Measurements from ENCODE around the gene ZBTB7C.
A peak's percentile ranks its signal among the peaks of the same experiment; 100 is the strongest.

The ZBTB7C gene

GRCh38 chr18:48007955-48008701, 401.1 kb downstream of the ZBTB7C start:
- no peak overlapping the region for H3K27ac ChIP-seq (ENCODE audit: low read depth, low read length)
- H3K4me3 ChIP-seq (ENCODE audit: low read depth in 1 of 2, low read length in 2 of 2), result peak overlapping the region; percentile 68 to 73
- no peaks in the 10 kb centered on the region for H3K27me3 ChIP-seq (ENCODE audit: control insufficient read depth in 1 of 2, insufficient read depth in 2 of 2, low read length in 2 of 2)
- no peaks in the 10 kb centered on the region for H3K36me3 ChIP-seq (ENCODE audit: insufficient read depth, low read length)
- H3K9ac ChIP-seq (ENCODE audit: low read length), result peak overlapping the region; percentile 49
- H3K4me1 ChIP-seq (ENCODE audit: insufficient read depth, low read length), result peaks cover 3% of the 10 kb centered on the region
- H3K9me3 ChIP-seq (ENCODE audit: low read length), result no peaks in the 10 kb centered on the region

- peak overlapping the region in 1 of 2 donors; percentile 73 for H3K4me3 ChIP-seq (ENCODE audit: low read depth in 1 of 2, low read length in 2 of 2)
- H3K27ac ChIP-seq (ENCODE audit: low read depth, low read length), result no peak overlapping the region
- peaks cover 3% of the 10 kb centered on the region for H3K4me1 ChIP-seq (ENCODE audit: insufficient read depth, low read length)
- no peak overlapping the region for H3K9ac ChIP-seq (ENCODE audit: low read length)
- no peaks in the 10 kb centered on the region for H3K27me3 ChIP-seq (ENCODE audit: control insufficient read depth in 1 of 2, insufficient read depth in 2 of 2, low read length in 2 of 2)
- no peaks in the 10 kb centered on the region for H3K36me3 ChIP-seq (ENCODE audit: insufficient read depth, low read length)
- H3K9me3 ChIP-seq (ENCODE audit: low read length), result no peaks in the 10 kb centered on the region
These were observed 401.8 kb downstream of the ZBTB7C start for GRCh38 chr18:48007381-48007780.

- Histone ChIP-seq H3K9ac (ENCODE audit: low read length) (no peak overlapping the region), H3K9me3 (ENCODE audit: low read length) (no peaks in the 10 kb centered on the region), H3K36me3 (ENCODE audit: insufficient read depth, low read length) (no peaks in the 10 kb centered on the region), H3K4me3 (ENCODE audit: low read depth in 1 of 2, low read length in 2 of 2) (no peak overlapping the region), H3K27ac (ENCODE audit: low read depth, low read length) (no peak overlapping the region), H3K27me3 (ENCODE audit: control insufficient read depth in 1 of 2, insufficient read depth in 2 of 2, low read length in 2 of 2) (no peaks in the 10 kb centered on the region), H3K4me1 (ENCODE audit: insufficient read depth, low read length) (peaks cover 3% of the 10 kb centered on the region)
These were observed 402.6 kb downstream of the ZBTB7C start for GRCh38 chr18:48006415-48007175.

GRCh38 chr18:48004577-48004976, 404.6 kb downstream of the ZBTB7C start:
- Histone ChIP-seq H3K27me3 (ENCODE audit: control insufficient read depth in 1 of 2, insufficient read depth in 2 of 2, low read length in 2 of 2) (no peaks in the 10 kb centered on the region), H3K9ac (ENCODE audit: low read length) (no peak overlapping the region), H3K27ac (ENCODE audit: low read depth, low read length) (no peak overlapping the region), H3K4me1 (ENCODE audit: insufficient read depth, low read length) (peaks cover 3% of the 10 kb centered on the region), H3K4me3 (ENCODE audit: low read depth in 1 of 2, low read length in 2 of 2) (no peak overlapping the region), H3K9me3 (ENCODE audit: low read length) (no peaks in the 10 kb centered on the region), H3K36me3 (ENCODE audit: insufficient read depth, low read length) (no peaks in the 10 kb centered on the region)

- Histone ChIP-seq H3K9me3 (ENCODE audit: low read length) (no peaks in the 10 kb centered on the region), H3K27me3 (ENCODE audit: control insufficient read depth in 1 of 2, insufficient read depth in 2 of 2, low read length in 2 of 2) (no peaks in the 10 kb centered on the region), H3K4me3 (ENCODE audit: low read depth in 1 of 2, low read length in 2 of 2) (no peak overlapping the region), H3K4me1 (ENCODE audit: insufficient read depth, low read length) (peaks cover 3% of the 10 kb centered on the region), H3K36me3 (ENCODE audit: insufficient read depth, low read length) (no peaks in the 10 kb centered on the region), H3K9ac (ENCODE audit: low read length) (no peak overlapping the region), H3K27ac (ENCODE audit: low read depth, low read length) (no peak overlapping the region)
These were observed 405.5 kb downstream of the ZBTB7C start for GRCh38 chr18:48003426-48004349.

- Histone ChIP-seq H3K9me3 (ENCODE audit: low read length) (no peaks in the 10 kb centered on the region), H3K9ac (ENCODE audit: low read length) (no peak overlapping the region), H3K36me3 (ENCODE audit: insufficient read depth, low read length) (no peaks in the 10 kb centered on the region), H3K27me3 (ENCODE audit: control insufficient read depth in 1 of 2, insufficient read depth in 2 of 2, low read length in 2 of 2) (no peaks in the 10 kb centered on the region), H3K4me3 (ENCODE audit: low read depth in 1 of 2, low read length in 2 of 2) (no peak overlapping the region), H3K4me1 (ENCODE audit: insufficient read depth, low read length) (peaks cover 3% of the 10 kb centered on the region), H3K27ac (ENCODE audit: low read depth, low read length) (no peak overlapping the region)
These were observed 406.2 kb downstream of the ZBTB7C start for GRCh38 chr18:48002933-48003365.

GRCh38 chr18:48000701-48001100, 408.5 kb downstream of the ZBTB7C start:
- no peaks in the 10 kb centered on the region for H3K27me3 ChIP-seq (ENCODE audit: control insufficient read depth in 1 of 2, insufficient read depth in 2 of 2, low read length in 2 of 2)
- H3K36me3 ChIP-seq (ENCODE audit: insufficient read depth, low read length), result no peaks in the 10 kb centered on the region
- peaks cover 3% of the 10 kb centered on the region for H3K4me1 ChIP-seq (ENCODE audit: insufficient read depth, low read length)
- H3K9ac ChIP-seq (ENCODE audit: low read length), result no peak overlapping the region
- H3K4me3 ChIP-seq (ENCODE audit: low read depth in 1 of 2, low read length in 2 of 2), result no peak overlapping the region
- H3K9me3 ChIP-seq (ENCODE audit: low read length), result peaks cover 3% of the 10 kb centered on the region
- no peak overlapping the region for H3K27ac ChIP-seq (ENCODE audit: low read depth, low read length)

GRCh38 chr18:47999801-48000248, 409.4 kb downstream of the ZBTB7C start:
- Histone ChIP-seq H3K4me1 (ENCODE audit: insufficient read depth, low read length) (peaks cover 3% of the 10 kb centered on the region), H3K27ac (ENCODE audit: low read depth, low read length) (no peak overlapping the region), H3K9me3 (ENCODE audit: low read length) (peaks cover 3% of the 10 kb centered on the region), H3K27me3 (ENCODE audit: control insufficient read depth in 1 of 2, insufficient read depth in 2 of 2, low read length in 2 of 2) (no peaks in the 10 kb centered on the region), H3K9ac (ENCODE audit: low read length) (no peak overlapping the region), H3K36me3 (ENCODE audit: insufficient read depth, low read length) (no peaks in the 10 kb centered on the region), H3K4me3 (ENCODE audit: low read depth in 1 of 2, low read length in 2 of 2) (no peak overlapping the region)

- no peaks in the 10 kb centered on the region for H3K36me3 ChIP-seq (ENCODE audit: insufficient read depth, low read length)
- no peak overlapping the region for H3K9ac ChIP-seq (ENCODE audit: low read length)
- no peak overlapping the region for H3K27ac ChIP-seq (ENCODE audit: low read depth, low read length)
- H3K4me1 ChIP-seq (ENCODE audit: insufficient read depth, low read length), result no peaks in the 10 kb centered on the region
- peaks cover 3% of the 10 kb centered on the region for H3K9me3 ChIP-seq (ENCODE audit: low read length)
- H3K4me3 ChIP-seq (ENCODE audit: low read depth in 1 of 2, low read length in 2 of 2), result no peak overlapping the region
- no peaks in the 10 kb centered on the region for H3K27me3 ChIP-seq (ENCODE audit: control insufficient read depth in 1 of 2, insufficient read depth in 2 of 2, low read length in 2 of 2)
These were observed 411.8 kb downstream of the ZBTB7C start for GRCh38 chr18:47997338-47997780.

GRCh38 chr18:47996091-47996541, 413.1 kb downstream of the ZBTB7C start:
- no peaks in the 10 kb centered on the region for H3K27me3 ChIP-seq (ENCODE audit: control insufficient read depth in 1 of 2, insufficient read depth in 2 of 2, low read length in 2 of 2)
- H3K9me3 ChIP-seq (ENCODE audit: low read length), result peaks cover 3% of the 10 kb centered on the region
- no peaks in the 10 kb centered on the region for H3K36me3 ChIP-seq (ENCODE audit: insufficient read depth, low read length)
- no peak overlapping the region for H3K4me3 ChIP-seq (ENCODE audit: low read depth in 1 of 2, low read length in 2 of 2)
- H3K4me1 ChIP-seq (ENCODE audit: insufficient read depth, low read length), result no peaks in the 10 kb centered on the region
- H3K27ac ChIP-seq (ENCODE audit: low read depth, low read length), result no peak overlapping the region
- no peak overlapping the region for H3K9ac ChIP-seq (ENCODE audit: low read length)

GRCh38 chr18:47995654-47996053, 413.5 kb downstream of the ZBTB7C start:
- Histone ChIP-seq H3K4me1 (ENCODE audit: insufficient read depth, low read length) (no peaks in the 10 kb centered on the region), H3K27me3 (ENCODE audit: control insufficient read depth in 1 of 2, insufficient read depth in 2 of 2, low read length in 2 of 2) (no peaks in the 10 kb centered on the region), H3K36me3 (ENCODE audit: insufficient read depth, low read length) (no peaks in the 10 kb centered on the region), H3K4me3 (ENCODE audit: low read depth in 1 of 2, low read length in 2 of 2) (no peak overlapping the region), H3K9me3 (ENCODE audit: low read length) (peaks cover 3% of the 10 kb centered on the region), H3K9ac (ENCODE audit: low read length) (no peak overlapping the region), H3K27ac (ENCODE audit: low read depth, low read length) (no peak overlapping the region)
